ENCODE data around the gene PCNX3. TPM values are rescaled to one million over a fixed set of nuclear protein-coding genes. Genes with fewer than 3 reads are reported as not detected.

PCNX3 gene
- total RNA-seq, 1 donor from 2014 or later = 35.9 TPM

DNA sequence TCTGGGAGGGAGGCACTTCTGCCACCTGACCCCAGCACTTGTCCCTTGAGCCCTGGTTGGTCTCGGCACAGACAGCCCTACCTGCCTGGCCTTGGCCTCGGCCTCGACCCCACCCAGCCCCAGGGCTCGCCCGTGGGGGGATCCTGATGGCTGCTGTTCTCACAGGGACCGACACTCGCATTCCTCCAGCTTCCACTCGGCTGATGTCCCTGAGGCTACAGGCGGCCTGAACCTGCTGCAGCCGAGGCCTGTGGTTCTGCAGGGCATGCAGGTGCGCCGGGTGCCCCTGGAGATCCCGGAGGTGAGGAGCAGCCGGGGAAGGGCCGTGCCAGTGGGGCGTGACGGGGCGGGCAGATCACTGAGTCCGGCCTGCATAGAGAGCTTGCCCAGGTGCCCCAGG is 5.1 kb downstream of the PCNX3 start:
- TF ChIP-seq, protein P1, sequence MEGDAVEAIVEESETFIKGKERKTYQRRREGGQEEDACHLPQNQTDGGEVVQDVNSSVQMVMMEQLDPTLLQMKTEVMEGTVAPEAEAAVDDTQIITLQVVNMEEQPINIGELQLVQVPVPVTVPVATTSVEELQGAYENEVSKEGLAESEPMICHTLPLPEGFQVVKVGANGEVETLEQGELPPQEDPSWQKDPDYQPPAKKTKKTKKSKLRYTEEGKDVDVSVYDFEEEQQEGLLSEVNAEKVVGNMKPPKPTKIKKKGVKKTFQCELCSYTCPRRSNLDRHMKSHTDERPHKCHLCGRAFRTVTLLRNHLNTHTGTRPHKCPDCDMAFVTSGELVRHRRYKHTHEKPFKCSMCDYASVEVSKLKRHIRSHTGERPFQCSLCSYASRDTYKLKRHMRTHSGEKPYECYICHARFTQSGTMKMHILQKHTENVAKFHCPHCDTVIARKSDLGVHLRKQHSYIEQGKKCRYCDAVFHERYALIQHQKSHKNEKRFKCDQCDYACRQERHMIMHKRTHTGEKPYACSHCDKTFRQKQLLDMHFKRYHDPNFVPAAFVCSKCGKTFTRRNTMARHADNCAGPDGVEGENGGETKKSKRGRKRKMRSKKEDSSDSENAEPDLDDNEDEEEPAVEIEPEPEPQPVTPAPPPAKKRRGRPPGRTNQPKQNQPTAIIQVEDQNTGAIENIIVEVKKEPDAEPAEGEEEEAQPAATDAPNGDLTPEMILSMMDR (conservative IDR thresholded peaks at IDR 0.05; ENCODE audit: low read depth, low read length) = no peak
- DNase-seq (ENCODE audit: low read depth) = no peak

DNA sequence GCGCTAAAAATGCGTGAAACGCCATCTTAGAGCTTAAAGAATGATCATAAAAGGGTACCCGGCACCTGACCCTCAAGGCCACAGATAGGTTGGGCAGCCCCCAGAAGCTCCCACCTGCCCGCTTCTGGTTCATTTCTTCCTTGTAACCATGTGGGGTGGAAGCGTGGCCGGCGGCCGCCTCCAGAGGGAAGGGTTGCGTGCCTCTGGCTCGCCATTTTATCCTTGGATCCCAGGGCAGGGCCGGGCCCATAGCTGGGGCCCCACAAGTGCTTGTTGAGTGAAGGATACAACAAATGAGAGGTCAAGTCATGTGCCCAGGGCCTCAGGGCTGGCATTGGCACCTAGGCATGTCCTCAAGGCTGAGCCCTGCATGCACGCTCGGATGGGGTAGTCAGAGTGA is 5.9 kb downstream of the PCNX3 start:
- TF ChIP-seq, protein P1 (conservative IDR thresholded peaks at IDR 0.05; ENCODE audit: low read depth, low read length) = no peak
- no peak for DNase-seq (ENCODE audit: low read depth)
- no peak overlapping the region for H3K4me3 ChIP-seq (ENCODE audit: low read depth, low read length)

More for the DNA sequence above, 5.1 kb downstream of the PCNX3 start:
- H3K4me3 ChIP-seq (ENCODE audit: low read depth, low read length) = no peak overlapping the region

DNA sequence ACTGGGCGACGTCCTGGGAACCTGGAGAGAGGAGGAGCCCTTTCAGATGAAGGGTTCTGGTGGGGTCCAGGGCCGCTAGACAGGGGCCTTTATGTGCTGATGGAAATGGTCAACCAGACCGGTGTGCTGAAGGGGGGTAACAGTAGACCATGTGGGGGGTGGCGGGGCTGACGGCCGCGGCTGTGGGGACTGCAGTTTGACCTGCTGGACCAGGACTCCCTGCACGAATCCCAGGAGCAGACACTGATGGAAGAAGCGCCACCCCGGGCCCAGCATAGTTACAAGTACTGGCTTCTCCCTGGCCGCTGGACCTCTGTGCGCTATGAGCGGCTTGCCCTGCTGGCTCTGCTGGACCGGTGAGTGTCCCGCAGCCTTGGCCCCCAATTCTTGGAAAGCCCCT is 6.4 kb downstream of the PCNX3 start:
- TF ChIP-seq, protein P1 (conservative IDR thresholded peaks at IDR 0.05; ENCODE audit: low read depth, low read length) = no peak
- no peak for DNase-seq (ENCODE audit: low read depth)
- no peak overlapping the region for H3K4me3 ChIP-seq (ENCODE audit: low read depth, low read length)

DNA sequence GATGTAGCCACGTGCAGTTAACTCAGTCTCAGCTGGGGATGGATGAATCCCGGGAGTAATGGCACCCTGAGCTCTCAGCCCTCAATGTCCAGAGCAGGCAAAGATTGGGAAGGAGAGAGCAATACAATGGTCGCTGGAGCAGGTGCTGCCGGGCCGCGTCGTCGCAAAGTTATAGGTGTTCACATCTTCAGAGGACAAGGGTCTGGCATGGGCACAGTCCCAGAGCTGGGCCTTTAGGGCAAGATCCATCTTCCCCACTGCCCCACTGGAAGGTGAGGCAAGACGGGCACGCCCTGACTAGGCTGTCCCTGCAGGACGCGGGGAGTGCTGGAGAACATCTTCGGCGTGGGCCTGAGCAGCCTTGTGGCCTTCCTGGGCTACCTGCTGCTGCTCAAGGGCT is 7.6 kb downstream of the PCNX3 start:
- H3K4me3 ChIP-seq (ENCODE audit: low read depth, low read length) = no peak overlapping the region
- DNase-seq (ENCODE audit: low read depth) = no peak
- TF ChIP-seq, protein P1 (conservative IDR thresholded peaks at IDR 0.05; ENCODE audit: low read depth, low read length) = no peak

DNA sequence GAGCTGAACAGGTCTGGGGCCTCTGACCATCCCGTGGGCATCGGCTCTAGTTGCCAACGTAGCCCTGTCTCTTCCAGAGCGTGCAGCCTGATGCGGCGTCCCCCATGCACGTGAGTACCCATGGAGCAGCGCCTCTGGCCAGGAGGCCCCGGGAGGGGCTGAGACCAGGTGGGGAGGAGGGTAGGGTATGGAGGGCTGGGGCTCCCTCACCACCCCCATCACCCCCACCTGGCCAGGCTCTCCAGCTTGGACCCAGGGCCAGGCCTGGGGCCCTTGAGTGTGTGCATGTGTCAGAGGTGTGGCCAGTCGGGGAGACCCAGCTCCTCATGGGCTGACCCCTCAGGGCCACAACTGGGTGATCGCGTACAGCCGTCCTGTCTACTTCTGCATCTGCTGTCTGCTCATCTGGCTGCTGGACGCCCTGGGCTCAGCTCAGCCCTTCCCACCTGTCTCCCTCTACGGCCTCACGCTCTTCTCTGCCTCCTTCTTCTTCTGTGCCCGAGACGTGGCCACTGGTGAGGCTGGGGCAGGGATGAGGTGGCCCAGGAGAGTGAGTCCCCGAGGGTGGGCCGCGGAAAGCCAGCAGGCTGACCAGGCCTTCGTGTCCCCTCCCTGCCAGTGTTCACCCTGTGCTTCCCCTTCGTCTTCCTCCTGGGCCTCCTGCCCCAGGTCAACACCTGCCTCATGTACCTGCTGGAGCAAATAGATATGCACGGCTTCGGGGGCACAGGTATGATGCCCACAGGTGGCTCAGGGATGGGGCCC is 8.5 kb downstream of the PCNX3 start:
- DNase-seq (ENCODE audit: low read depth) = no peak
- TF ChIP-seq, protein P1 (conservative IDR thresholded peaks at IDR 0.05; ENCODE audit: low read depth, low read length) = no peak

DNA sequence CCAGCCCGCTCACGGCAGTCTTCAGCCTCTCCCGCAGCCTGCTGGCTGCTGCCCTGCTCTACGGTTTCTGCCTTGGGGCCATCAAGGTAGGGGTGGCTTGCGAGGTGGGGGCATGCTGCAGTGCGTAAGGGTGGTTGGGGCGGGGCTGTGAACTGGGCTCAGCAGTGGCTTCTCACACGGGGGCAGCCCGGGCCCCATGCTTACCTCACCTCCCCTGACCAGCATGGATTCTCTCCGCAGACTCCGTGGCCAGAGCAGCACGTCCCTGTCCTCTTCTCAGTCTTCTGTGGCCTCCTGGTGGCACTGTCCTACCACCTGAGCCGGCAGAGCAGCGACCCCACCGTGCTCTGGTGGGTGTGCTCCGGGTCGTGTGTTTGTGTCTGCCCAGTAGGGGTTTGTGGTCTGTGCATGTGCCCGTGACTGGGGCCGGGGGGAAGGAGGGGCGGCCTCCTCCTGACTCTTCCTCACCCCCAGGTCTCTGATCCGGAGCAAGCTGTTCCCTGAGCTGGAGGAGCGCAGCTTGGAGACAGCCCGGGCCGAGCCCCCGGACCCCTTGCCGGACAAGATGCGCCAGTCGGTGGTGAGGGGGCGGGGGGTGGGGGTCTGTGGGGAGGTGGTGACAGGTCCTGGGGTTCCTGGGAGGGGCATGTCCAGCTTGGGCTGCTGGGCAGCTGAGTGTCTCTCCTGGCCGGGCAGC is 9.5 kb downstream of the PCNX3 start:
- TF ChIP-seq, protein P1 (conservative IDR thresholded peaks at IDR 0.05; ENCODE audit: low read depth, low read length) = no peak
- DNase-seq (ENCODE audit: low read depth) = no peak
- H3K4me3 ChIP-seq (ENCODE audit: low read depth, low read length) = no peak overlapping the region

More for the DNA sequence above, 8.5 kb downstream of the PCNX3 start:
- no peak overlapping the region for H3K4me3 ChIP-seq (ENCODE audit: low read depth, low read length)

All from epithelial cell of proximal tubule (primary cell).